Body of pancreas (tissue), 4 donors: ENCODE data around the gene NOX4. TPM values are rescaled to one million over a fixed set of nuclear protein-coding genes. Genes with fewer than 3 reads are reported as not detected.

ENCODE experiments used
- ATAC-seq: fragments of 150-250 bp; one replicate; pipeline ENCODE4 v1.9.1; 2016
- DNase-seq, 4 donors: peaks; one replicate each; pipeline ENCODE4 v3.0.0-alpha.2; 2019
- H3K27ac ChIP-seq, 4 donors: fragments of 200-600 bp; sonication (generic); 1 replicate in 3 of 4; 2 replicates in 1 of 4; pipeline versions ENCODE4 v1.5.1 to v1.6.1; 2016 to 2019; ENCODE audit warnings: mild to moderate bottlenecking in 1 of 4, mixed read lengths in 1 of 4, moderate library complexity in 1 of 4
- H3K27me3 ChIP-seq, 2 donors: fragments of 200-600 bp; sonication (generic); one replicate each; pipeline ENCODE4 v1.6.0; 2016; ENCODE audit warnings: mild to moderate bottlenecking in 1 of 2
- H3K36me3 ChIP-seq, 2 donors: fragments of 200-600 bp; sonication (generic); replicated peaks in 1 of 2; 2 replicates each; pipeline ENCODE4 v1.5.1; 2016; ENCODE audit warnings: low read depth in 2 of 2; ENCODE audit not compliant: insufficient read depth in 1 of 2
- H3K4me1 ChIP-seq: fragments of 200-600 bp; sonication (generic); one replicate; pipeline ENCODE4 v1.6.0; 2016
- H3K4me3 ChIP-seq, 2 donors: fragments of 200-600 bp; sonication (generic); 1 replicate in 1 of 2; 2 replicates in 1 of 2; pipeline ENCODE4 v1.5.1; 2016 to 2019
- H3K9me3 ChIP-seq, 3 donors: fragments of 200-600 bp; sonication (generic); 1 replicate in 2 of 3; 2 replicates in 1 of 3; pipeline ENCODE4 v1.5.1; 2016
- CTCF ChIP-seq, 7 experiments: fragments of 450-650 bp in 4 of 7; fragments of 200-600 bp in 3 of 7; sonication (generic) in 3 of 7; IDR thresholded peaks; one replicate each; pipeline ENCODE4 v1.5.1; 2016 to 2019; ENCODE audit warnings: antibody characterized with exemption in 7 of 7
- POLR2A ChIP-seq, 3 donors: fragments of 450-650 bp; IDR thresholded peaks; one replicate each; pipeline ENCODE4 v1.6.1; 2016; ENCODE audit warnings: antibody characterized with exemption in 3 of 3, mild to moderate bottlenecking in 2 of 3
- WGBS, 2 donors: methylation state at CpG; one replicate each; pipeline ENCODE4 v1.1.5; 2017; 5-methylcytosine and 5-hydroxymethylcytosine counted together
- intact Hi-C: fragments of 100-400 bp; cut with DNase I; formaldehyde crosslinking; loops from one replicate; pipeline ENCODE4 v1.15.1; 2023
- total RNA-seq, 2 donors: library from RNA; depleted of rRNA; stranded (reverse); fragments of >200 nt; gene quantifications; one replicate each; pipeline ENCODE4 v1.1.0, GENCODE V29; 2016

NOX4 gene
- total RNA-seq, 2 donors from 2014 or later: 0.78 TPM; not detected in 1

GRCh38 chr11:89495951-89496350 lies 4.8 kb upstream of the NOX4 start:
- TF ChIP-seq POLR2A (IDR thresholded peaks at IDR 0.05) (no peak), CTCF (IDR thresholded peaks at IDR 0.05) (no peak)
- H3K27me3 ChIP-seq: peaks cover 0 to 9% of the 10 kb centered on the region in 2 donors
- H3K36me3 ChIP-seq: no peaks in the 10 kb centered on the region
- intact Hi-C loops: no loop called here
- no peaks in the 10 kb centered on the region for H3K9me3 ChIP-seq
- H3K4me3 ChIP-seq: no peak overlapping the region
- WGBS, 2 donors: 50 to 53% methylated on average over 3 of the region's 3 CpGs
- peak in 1 of 4 donors; percentile 16 for DNase-seq
- no peak overlapping the region for H3K27ac ChIP-seq
- H3K4me1 ChIP-seq: peaks cover 6% of the 10 kb centered on the region
- no peak for ATAC-seq

- H3K9me3 ChIP-seq: no peaks in the 10 kb centered on the region
- 87 to 90% methylated on average over 3 of the region's 3 CpGs for WGBS, 2 donors
- no peak for ATAC-seq
- H3K27me3 ChIP-seq: peaks cover 0 to 10% of the 10 kb centered on the region in 2 donors
- no peak for DNase-seq
- H3K4me1 ChIP-seq: peaks cover 9% of the 10 kb centered on the region
- H3K4me3 ChIP-seq: no peak overlapping the region
- H3K27ac ChIP-seq: no peak overlapping the region
- no peak for TF ChIP-seq POLR2A (IDR thresholded peaks at IDR 0.05)
- TF ChIP-seq CTCF (IDR thresholded peaks at IDR 0.05): no peak
- no peaks in the 10 kb centered on the region for H3K36me3 ChIP-seq
- intact Hi-C loops: no loop called here
These were observed 2.3 kb upstream of the NOX4 start for GRCh38 chr11:89493431-89493830.

- intact Hi-C loops: no loop called here
- H3K36me3 ChIP-seq: no peaks in the 10 kb centered on the region
- H3K9me3 ChIP-seq: no peaks in the 10 kb centered on the region
- H3K4me1 ChIP-seq: peaks cover 9% of the 10 kb centered on the region
- H3K4me3 ChIP-seq: no peak overlapping the region
- DNase-seq: no peak
- H3K27me3 ChIP-seq: peaks cover 0 to 10% of the 10 kb centered on the region in 2 donors
- no peak overlapping the region for H3K27ac ChIP-seq
- ATAC-seq: peak; percentile 18
- TF ChIP-seq CTCF (IDR thresholded peaks at IDR 0.05) (no peak), POLR2A (IDR thresholded peaks at IDR 0.05) (no peak)
- WGBS, 2 donors: 22% methylated on average over 3 of the region's 3 CpGs
These were observed 584 bp downstream of the NOX4 start for GRCh38 chr11:89490602-89490980.

GRCh38 chr11:89489930-89490329 lies 1.2 kb downstream of the NOX4 start:
- no peak overlapping the region for H3K4me3 ChIP-seq
- H3K27me3 ChIP-seq: peaks cover 0 to 10% of the 10 kb centered on the region in 2 donors
- TF ChIP-seq CTCF (IDR thresholded peaks at IDR 0.05) (no peak), POLR2A (IDR thresholded peaks at IDR 0.05) (no peak)
- H3K27ac ChIP-seq: no peak overlapping the region
- 19 to 27% methylated on average over 1 of the region's 1 CpG for WGBS, 2 donors
- peaks cover 9% of the 10 kb centered on the region for H3K4me1 ChIP-seq
- no peaks in the 10 kb centered on the region for H3K36me3 ChIP-seq
- intact Hi-C loops: no loop called here
- DNase-seq (no peak), ATAC-seq (no peak)
- H3K9me3 ChIP-seq: no peaks in the 10 kb centered on the region

GRCh38 chr11:89487016-89487415 lies 4.2 kb downstream of the NOX4 start:
- 55 to 63% methylated on average over 3 of the region's 3 CpGs for WGBS, 2 donors
- DNase-seq (no peak), ATAC-seq (no peak)
- Histone ChIP-seq H3K4me1 (peaks cover 9% of the 10 kb centered on the region), H3K27ac (no peak overlapping the region), H3K36me3 (no peaks in the 10 kb centered on the region), H3K4me3 (no peak overlapping the region), H3K9me3 (no peaks in the 10 kb centered on the region), H3K27me3 (peaks cover 0 to 10% of the 10 kb centered on the region in 2 donors)
- intact Hi-C loops: no loop called here
- TF ChIP-seq POLR2A (IDR thresholded peaks at IDR 0.05): no peak
- TF ChIP-seq CTCF (IDR thresholded peaks at IDR 0.05): no peak
